Measurements from ENCODE around the gene FHIP2A. TPM values are rescaled to one million over a fixed set of nuclear protein-coding genes. Genes with fewer than 3 reads are reported as not detected.

Gene FHIP2A
- total and polyA plus RNA-seq, 2 of the 4 experiments (the other 2 are of a cell fraction) = 10.7 to 16.5 TPM

DNA sequence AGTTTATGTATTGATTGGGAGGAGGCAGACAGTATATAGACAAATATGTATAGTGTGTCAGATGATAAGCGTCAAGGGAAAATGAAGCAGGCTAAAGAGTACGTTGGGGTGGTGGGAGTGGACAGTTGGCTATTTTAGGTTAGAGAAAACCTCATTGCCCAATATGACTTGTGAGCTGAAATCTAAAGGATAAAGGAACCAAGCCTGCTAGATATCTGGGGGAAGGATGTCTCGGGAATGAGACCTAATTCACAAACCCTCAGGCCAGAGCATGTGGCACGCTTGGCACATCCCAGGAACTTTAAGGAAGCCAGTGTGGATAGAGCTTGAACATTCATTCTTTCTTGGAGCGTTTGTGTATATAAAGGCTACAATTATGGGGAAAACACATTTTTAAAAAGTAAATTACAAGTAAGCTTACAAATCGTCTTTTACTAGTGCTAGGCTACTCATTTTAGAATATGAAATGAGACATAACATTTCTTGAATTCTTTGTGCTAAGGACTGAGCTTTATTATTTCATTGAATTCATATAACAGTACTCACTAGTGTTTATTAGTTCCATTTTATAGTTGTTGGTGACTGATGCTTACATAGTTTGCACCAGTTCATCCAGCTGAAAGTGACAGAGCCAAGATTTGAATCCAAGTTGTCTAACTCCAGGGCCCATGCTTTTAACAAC, 9.7 kb downstream of the FHIP2A start:
- BruUV-seq (replicated peaks) = no TSS peak
- Histone ChIP-seq H3K18ac (ENCODE audit: low read depth, low read length) (peak overlapping the region; percentile 7; the same call in 1 of the 2 replicates), H3K79me1 (ENCODE audit: low read depth in 1 of 2, low read length in 2 of 2) (peaks cover 3 to 37% of the 10 kb centered on the region in 2 experiments), H2AK5ac (ENCODE audit: low read depth, low read length) (peak overlapping the region; percentile 57; the same call in 1 of the 2 replicates), H3K9me1 (ENCODE audit: insufficient read depth, low read length) (peaks cover 9% of the 10 kb centered on the region), H2AFZ (replicated peaks; ENCODE audit: low read length, poor library complexity) (no peak overlapping the region), H2BK120ac (ENCODE audit: low read depth, low read length) (no peak overlapping the region; the same call in 1 of the 2 replicates), H3K27me3 (ENCODE audit: control insufficient read depth, insufficient read depth, low read length) (no peaks in the 10 kb centered on the region), H4K8ac (ENCODE audit: low read depth in 2 of 2, low read length in 2 of 2) (0 out of 4 replicates have a peak overlapping the region, but pooled peaks of 1 of the 2 experiments have one; percentile 30), H3K9me3 (ENCODE audit: control insufficient read depth, insufficient read depth, low read length) (no peaks in the 10 kb centered on the region), H3K9ac (ENCODE audit: low read depth, low read length) (no peak overlapping the region), H3K4ac (ENCODE audit: low read depth, low read length) (peak overlapping the region; percentile 15; the same call in 1 of the 2 replicates), H4K5ac (ENCODE audit: low read depth, low read length) (no peak overlapping the region), H3K56ac (ENCODE audit: extremely low read depth, insufficient read depth, low read length) (no peak overlapping the region), H3K23ac (ENCODE audit: low read depth, low read length) (peak overlapping the region; percentile 42; the same call in 1 of the 2 replicates), H4K20me1 (ENCODE audit: insufficient read depth, low read length) (peaks cover 24% of the 10 kb centered on the region; the same call in 1 of the 2 replicates), H4K91ac (ENCODE audit: insufficient read depth, low read depth, low read length) (no peak overlapping the region), H3K4me3 (ENCODE audit: insufficient read depth, low read depth, low read length) (no peak overlapping the region), H3K4me1 (ENCODE audit: control insufficient read depth, insufficient read depth, low read length) (peaks cover 9% of the 10 kb centered on the region), H2BK15ac (ENCODE audit: low read depth, low read length) (no peak overlapping the region), H3K36me3 (ENCODE audit: control insufficient read depth, insufficient read depth, low read length) (peaks cover 19% of the 10 kb centered on the region), H3K27ac (ENCODE audit: insufficient read depth, low read length) (no peak overlapping the region), H3K14ac (replicated peaks; ENCODE audit: low read depth, low read length) (peak overlapping the region; percentile 77), H3K4me2 (ENCODE audit: low read depth, low read length) (peak overlapping the region; percentile 18; the same call in 1 of the 2 replicates), H2BK20ac (ENCODE audit: low read depth, low read length) (no peak overlapping the region), H2BK5ac (ENCODE audit: low read depth, low read length, poor library complexity, severe bottlenecking) (peak overlapping the region; percentile 29), H2AK9ac (replicated peaks; ENCODE audit: low read depth, low read length, poor library complexity) (no peak overlapping the region)
- POLR2A ChIA-PET (ENCODE audit: unreplicated experiment) = interaction anchor here (0.6 kb wide), 1 partner anchor 14 kb away, joined by 3 read pairs; no protein-coding TSS in a partner anchor
- dilution Hi-C loops (cut with HindIII; ENCODE audit: low sequenced_read_pairs, unreplicated experiment) (no loop called here), intact Hi-C loops (cut with micrococcal nuclease) (no loop called here), in situ Hi-C loops (cut with MboI; ENCODE audit: low sequenced_read_pairs) (no loop called here)
- peak; percentile 59 for ATAC-seq (ENCODE audit: low read depth)
- no peak for DNase-seq
- CTCF ChIA-PET = interaction anchor here (1.0 to 1.5 kb wide), 2 partner anchors 9 to 46 kb away, joined by 3 read pairs; no protein-coding TSS in a partner anchor
- 60% methylated on average over 1 of the region's 6 CpGs; no CpG with 5 or more reads in 1 of the 2 experiments for whole genome bisulfite sequencing, 2 experiments (ENCODE audit: extremely low coverage in 2 of 2, insufficient read length in 1 of 2)
- TF ChIP-seq, protein P1, sequence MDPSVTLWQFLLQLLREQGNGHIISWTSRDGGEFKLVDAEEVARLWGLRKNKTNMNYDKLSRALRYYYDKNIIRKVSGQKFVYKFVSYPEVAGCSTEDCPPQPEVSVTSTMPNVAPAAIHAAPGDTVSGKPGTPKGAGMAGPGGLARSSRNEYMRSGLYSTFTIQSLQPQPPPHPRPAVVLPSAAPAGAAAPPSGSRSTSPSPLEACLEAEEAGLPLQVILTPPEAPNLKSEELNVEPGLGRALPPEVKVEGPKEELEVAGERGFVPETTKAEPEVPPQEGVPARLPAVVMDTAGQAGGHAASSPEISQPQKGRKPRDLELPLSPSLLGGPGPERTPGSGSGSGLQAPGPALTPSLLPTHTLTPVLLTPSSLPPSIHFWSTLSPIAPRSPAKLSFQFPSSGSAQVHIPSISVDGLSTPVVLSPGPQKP (IDR thresholded peaks at IDR 0.05; ENCODE audit: borderline replicate concordance, low read depth, low read length) = no peak
- TF ChIP-seq CEBPB (IDR thresholded peaks at IDR 0.05; ENCODE audit: low read depth, low read length) = no peak
- no peak for TF ChIP-seq FOS (IDR thresholded peaks at IDR 0.05; ENCODE audit: low read depth, low read length)
- TF ChIP-seq, protein P2, sequence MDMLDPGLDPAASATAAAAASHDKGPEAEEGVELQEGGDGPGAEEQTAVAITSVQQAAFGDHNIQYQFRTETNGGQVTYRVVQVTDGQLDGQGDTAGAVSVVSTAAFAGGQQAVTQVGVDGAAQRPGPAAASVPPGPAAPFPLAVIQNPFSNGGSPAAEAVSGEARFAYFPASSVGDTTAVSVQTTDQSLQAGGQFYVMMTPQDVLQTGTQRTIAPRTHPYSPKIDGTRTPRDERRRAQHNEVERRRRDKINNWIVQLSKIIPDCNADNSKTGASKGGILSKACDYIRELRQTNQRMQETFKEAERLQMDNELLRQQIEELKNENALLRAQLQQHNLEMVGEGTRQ (IDR thresholded peaks at IDR 0.05; ENCODE audit: low read depth, low read length) = no peak
- no peak for TF ChIP-seq CHD1 (IDR thresholded peaks at IDR 0.05; ENCODE audit: low read depth, low read length)
- TF ChIP-seq SMC3 (IDR thresholded peaks at IDR 0.05; ENCODE audit: low read depth, low read length) = no peak
- TF ChIP-seq MXI1 (IDR thresholded peaks at IDR 0.05; ENCODE audit: borderline replicate concordance, low read depth, low read length) = no peak
- TF ChIP-seq BHLHE40 (IDR thresholded peaks at IDR 0.05; ENCODE audit: low read depth, low read length) = no peak
- TF ChIP-seq POLR2A (IDR thresholded peaks at IDR 0.05; ENCODE audit: low read depth, low read length) = no peak
- no peak for TF ChIP-seq RCOR1 (IDR thresholded peaks at IDR 0.05; ENCODE audit: insufficient replicate concordance, low read length)
- TF ChIP-seq RFX5 (IDR thresholded peaks at IDR 0.05; ENCODE audit: low read depth, low read length) = no peak
- no peak for TF ChIP-seq MAZ (IDR thresholded peaks at IDR 0.05; ENCODE audit: borderline replicate concordance, low read depth, low read length)
- TF ChIP-seq, protein P3, sequence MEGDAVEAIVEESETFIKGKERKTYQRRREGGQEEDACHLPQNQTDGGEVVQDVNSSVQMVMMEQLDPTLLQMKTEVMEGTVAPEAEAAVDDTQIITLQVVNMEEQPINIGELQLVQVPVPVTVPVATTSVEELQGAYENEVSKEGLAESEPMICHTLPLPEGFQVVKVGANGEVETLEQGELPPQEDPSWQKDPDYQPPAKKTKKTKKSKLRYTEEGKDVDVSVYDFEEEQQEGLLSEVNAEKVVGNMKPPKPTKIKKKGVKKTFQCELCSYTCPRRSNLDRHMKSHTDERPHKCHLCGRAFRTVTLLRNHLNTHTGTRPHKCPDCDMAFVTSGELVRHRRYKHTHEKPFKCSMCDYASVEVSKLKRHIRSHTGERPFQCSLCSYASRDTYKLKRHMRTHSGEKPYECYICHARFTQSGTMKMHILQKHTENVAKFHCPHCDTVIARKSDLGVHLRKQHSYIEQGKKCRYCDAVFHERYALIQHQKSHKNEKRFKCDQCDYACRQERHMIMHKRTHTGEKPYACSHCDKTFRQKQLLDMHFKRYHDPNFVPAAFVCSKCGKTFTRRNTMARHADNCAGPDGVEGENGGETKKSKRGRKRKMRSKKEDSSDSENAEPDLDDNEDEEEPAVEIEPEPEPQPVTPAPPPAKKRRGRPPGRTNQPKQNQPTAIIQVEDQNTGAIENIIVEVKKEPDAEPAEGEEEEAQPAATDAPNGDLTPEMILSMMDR (conservative IDR thresholded peaks at IDR 0.05; ENCODE audit: low read depth, low read length) = no peak
- TF ChIP-seq NFE2L2 (IDR thresholded peaks at IDR 0.05; ENCODE audit: low read depth, low read length) = no peak

All from IMR-90 (cell line).